HG03025 (cell line): Measurements from ENCODE around the gene GIMAP1.

Experiments used
- ATAC-seq: cut with Tn5 transposase; IDR thresholded peaks from one replicate; pipeline ENCODE4 v1.9.1; 2021; ENCODE audit warnings: mild to moderate bottlenecking, moderate library complexity; ENCODE audit not compliant: unreplicated experiment, low FRiP score

GIMAP1 gene

DNA sequence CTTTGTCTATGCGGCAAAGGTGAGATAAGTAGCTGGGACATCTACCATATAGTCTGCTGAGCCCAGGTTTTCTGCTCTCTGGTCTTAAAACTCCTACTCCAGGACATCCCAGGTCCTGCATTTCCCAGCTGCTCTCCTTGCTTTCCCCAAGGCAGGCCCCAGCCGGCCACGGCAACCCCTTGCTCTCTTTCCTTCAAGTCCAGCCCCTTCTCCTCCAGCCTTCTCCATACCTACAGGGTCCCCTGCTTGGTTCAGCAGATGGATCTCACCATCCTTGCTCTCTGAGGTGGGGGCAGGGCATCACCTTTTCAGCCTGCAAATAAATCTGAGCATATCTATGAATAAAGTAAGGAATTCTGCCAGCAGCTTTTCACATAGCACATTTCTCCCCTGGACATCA, 29.5 kb downstream of the GIMAP1 start:
- no peak for ATAC-seq

DNA sequence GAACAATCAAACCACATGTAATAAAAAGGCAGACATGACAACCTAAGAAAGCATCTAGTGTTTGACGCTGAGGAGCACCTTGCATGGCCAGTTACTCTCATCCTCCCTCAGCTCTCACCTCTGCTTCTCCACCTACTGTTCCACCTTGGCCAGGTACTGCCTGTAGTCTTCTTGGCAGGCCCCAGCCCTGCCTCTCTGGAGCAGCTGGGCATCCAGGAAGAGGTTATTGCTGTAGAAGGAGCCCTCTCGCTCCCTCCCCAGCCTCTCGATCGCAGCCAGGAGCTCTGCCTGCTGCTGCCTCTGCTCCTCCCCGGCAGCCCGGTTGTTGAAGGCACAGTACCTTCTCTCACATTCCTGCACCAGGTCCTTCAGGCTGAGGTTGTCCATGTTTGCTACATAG, 30.5 kb downstream of the GIMAP1 start:
- ATAC-seq, result no peak

DNA sequence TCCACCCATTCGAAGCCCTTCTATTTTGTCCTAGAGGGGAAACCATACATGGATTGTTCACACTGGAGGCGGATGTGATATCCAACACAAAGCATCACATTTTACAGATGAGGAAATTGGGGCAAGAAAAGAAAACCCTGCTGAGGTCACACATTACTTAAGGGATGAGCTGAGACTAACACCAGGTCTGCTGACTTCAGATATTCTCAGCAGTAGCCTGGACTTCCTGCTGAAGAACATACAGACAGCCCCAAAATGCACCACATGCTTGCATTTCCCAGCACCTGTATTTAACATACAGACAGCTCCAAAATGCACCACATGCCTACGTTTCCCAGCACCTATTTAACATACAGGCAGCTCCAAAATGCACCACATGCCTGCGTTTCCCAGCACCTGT, 32.0 kb downstream of the GIMAP1 start:
- ATAC-seq, result no peak

DNA sequence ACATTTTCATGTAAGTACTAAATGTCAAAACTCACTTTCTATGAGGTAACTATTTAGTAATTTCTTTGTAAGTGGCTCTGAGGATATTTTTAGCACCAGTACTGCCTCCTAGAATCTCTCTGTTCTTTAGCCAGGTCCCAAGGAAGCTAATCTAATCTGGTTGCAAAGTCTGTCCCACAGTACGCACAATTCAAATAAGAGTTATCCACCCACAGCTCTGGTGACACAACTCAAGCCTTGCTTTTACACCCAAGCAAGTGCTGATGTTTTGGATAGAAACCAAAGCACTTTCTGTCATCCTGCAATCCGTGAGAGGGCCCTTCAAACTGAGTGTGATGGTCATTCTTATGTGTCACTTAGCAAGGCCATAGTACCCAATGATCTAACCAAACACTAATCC, 35.3 kb downstream of the GIMAP1 start:
- no peak for ATAC-seq

DNA sequence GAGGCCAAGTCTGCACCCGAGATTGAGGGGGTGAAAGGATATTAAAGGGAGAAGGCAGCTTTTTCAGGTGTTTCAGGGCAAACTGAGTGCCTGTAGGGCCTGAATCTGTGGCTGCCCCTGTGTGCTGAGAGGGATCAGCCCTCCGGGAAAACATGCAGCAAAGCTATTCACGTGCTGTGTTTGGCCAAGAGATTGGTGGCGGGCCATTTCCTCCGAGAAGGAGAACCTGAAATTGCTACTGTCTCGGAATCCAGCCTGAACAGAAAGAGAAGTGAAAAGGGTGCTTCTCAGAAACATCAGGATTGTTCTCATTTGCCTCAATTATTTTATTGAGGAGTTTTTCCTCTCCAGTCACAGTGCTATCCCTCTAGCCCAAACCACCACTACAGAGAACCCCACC, 36.8 kb downstream of the GIMAP1 start:
- no peak for ATAC-seq

DNA sequence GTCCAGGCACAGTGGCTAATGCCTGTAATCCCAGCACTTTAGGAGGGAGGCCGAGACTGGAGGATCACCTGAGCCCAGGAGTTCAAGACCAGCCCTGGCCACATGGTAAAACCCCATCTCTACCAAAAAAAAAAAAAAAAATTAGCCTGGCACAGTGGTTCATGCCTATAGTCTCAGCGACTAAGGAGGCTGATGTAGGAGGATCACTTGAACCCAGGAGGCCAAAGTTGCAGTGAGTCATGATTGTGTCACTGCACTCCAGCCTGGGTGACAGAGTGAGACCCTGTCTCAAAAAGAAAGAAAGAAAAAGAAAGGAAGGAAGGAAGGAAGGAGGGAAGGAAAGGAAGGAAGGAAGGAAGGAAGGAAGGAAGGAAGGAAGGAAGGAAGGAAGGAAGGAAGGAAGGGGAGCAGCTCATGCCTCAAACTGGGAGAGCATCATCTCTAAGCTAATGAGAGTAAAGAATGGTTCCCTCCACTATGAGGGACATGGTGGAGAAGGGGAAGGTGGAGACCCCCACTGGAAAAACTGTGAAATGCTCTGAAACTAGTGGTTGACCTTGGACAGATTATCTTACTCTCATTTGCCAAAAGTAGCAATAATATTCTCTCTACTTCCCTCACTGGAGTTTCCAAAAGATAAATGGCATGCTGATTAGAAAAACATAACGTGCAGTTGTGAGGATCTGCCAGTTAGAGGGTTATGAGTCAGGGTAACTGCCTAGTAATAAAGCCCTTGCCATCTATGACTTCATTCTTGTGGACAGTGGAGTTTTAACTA, 37.6 kb downstream of the GIMAP1 start:
- no peak for ATAC-seq

DNA sequence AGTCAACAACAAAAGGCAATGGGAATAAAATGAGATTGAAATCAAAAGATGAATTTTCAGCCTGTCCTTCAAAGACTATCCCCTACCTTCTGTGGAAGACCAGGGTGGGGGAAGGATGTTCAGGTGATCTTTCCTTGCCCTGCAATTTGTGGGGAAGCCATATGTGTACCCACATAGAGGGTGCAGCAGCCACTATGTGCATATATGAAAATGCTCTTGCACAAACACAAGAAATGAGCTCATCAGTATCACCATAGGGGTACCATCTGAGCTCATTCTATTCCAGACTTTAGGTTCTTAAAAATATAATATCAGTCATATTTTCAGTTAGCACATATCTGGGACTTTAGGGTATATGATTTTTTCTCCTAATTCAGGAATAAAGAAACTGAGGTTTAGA, 38.5 kb downstream of the GIMAP1 start:
- ATAC-seq, result no peak

DNA sequence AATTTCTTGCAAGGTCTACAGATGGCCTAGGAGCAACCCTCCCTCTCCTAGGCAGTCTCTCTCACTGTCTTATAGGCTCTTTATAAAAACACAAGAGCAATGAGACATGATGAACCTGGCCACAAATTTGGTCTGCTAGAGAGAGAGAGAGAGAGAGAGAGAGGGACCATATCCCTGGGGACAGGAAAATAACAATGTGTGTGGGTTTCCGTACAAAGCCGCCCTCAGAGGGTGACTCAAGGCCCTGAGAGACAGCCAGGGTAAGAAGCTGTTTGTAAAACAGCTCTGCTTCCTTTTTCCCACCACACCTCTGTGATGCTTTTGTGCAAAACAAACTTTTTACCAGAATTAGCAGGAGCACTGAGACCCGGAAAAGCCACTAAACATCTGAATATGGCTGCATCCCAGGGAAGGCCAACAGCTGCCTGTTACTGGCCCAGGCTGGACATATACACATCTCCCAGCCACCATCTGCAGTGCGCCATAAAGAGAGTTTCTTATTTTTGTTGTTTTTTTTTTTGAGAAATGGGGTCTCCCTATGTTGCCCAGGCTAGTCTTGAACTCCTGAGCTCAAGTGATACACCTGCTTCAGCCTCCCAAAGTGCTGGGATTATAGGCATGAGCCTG, 39.2 kb downstream of the GIMAP1 start:
- ATAC-seq, result no peak

DNA sequence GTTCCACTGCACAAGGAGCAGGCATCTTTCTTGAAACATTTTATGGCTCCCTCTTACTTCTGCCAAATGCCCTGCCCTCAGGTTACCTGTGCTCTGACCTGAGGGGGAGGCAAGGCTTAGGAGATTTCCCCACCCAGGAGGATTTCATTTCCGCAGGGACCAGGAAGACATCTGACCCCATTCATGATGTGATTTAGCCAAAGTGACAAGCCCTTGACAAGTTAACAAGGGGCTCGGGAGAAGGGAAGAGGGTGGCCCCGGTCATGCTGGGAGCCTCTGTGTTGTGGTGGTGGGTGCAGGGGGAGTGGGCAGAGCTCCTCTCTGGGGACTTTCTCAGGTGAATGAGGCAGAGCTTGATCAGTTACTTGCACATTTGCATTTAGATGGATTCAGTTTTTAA, 39.8 kb downstream of the GIMAP1 start:
- ATAC-seq, result no peak

DNA sequence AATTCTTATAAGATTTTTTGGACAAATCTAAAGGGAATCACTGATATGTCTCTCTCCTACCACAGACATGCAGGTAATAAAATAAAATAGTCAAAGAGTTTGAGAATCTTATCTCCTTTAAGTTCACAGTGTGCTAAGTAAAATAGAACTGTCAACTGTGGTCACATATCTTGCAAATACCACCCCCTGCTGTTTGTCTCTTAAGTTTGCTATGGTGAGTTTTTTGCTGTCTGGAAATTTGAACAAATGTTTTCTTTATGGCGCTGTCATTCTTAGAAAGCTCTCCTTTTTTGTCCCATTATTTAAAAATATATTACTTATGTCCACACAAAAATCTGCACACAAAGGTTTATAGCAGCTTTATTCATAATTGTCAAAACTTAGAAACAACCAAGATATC, 40.4 kb downstream of the GIMAP1 start:
- no peak for ATAC-seq

DNA sequence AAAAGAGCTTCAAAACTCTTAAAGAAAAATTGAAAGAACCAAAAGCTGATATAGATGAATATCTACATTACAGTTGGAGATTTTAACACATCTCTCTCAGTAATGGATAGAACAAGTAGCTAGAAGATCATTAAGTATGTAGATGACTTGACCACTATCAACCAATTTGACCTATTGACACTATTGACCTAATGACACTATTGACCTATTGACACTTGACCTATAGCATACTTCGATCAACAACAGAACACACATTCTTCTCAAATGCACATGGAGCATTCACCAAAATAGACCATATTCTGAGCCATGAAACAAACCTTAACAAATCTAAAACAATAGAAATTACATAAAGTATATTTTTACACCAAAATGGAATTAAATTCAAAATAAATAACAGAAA, 43.1 kb downstream of the GIMAP1 start:
- ATAC-seq, result no peak

DNA sequence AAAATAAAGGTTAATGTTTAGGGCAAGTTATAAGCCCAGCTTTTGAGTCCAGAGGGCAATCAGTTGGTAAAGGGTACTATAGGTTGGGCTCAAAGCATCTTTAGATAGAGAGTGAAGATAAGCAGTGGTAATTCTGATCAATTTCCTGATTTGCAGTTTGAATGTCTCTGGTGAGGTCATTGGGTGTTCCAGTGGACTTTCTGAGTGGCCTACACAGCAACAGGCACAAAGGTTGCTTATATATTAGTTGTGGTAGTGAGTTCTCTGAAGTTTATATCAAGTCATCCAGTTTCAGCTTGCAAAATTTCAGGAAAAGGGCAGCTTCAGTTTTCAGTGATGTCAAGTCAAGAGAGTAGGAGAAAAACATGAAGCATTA, 49.9 kb downstream of the GIMAP1 start:
- ATAC-seq, result no peak

DNA sequence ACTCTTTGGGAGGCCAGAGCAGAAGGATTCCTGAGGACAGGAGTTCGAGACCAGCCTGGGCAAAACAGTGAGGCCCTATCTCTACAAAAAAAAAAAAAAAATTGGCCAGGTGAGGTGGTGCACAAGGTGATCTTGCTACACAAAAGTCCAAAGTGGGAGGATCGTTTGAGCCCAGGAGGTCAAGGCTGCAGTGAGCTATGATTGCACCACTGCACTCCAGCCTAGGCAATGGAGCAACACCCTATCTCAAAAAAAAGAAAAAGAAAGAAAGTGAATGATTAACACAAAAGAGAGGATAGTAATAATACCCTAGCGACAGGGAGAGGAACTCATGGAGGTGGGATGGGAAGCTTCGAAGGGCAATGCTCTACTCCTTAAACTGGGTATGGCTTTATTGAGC, 53.4 kb downstream of the GIMAP1 start:
- ATAC-seq, result no peak
